Lung (tissue), 12 donors: ENCODE measurements around the gene VASH1. TPM values are rescaled to one million over a fixed set of nuclear protein-coding genes. Genes with fewer than 3 reads are reported as not detected.

ENCODE experiments used
- ATAC-seq: fragments of 200-7000 bp; cut with Tn5 transposase; one replicate; pipeline ENCODE4 v1.9.1; 2020; ENCODE audit warnings: moderate number of reproducible peaks; ENCODE audit not compliant: insufficient read depth, low FRiP score
- DNase-seq, 3 donors: peaks; one replicate each; pipeline ENCODE4 v3.0.0-alpha.2; 2013 to 2017
- H3K27ac ChIP-seq, 2 donors: one replicate each; pipeline ENCODE4 v1.5.1; 2013; ENCODE audit warnings: mild to moderate bottlenecking in 2 of 2, moderate library complexity in 2 of 2, control low read depth in 1 of 2, inconsistent platforms in 1 of 2, low read depth in 1 of 2, low read length in 1 of 2
- H3K27me3 ChIP-seq, 3 donors: one replicate each; pipeline ENCODE4 v1.5.1; 2013; ENCODE audit warnings: low read length in 2 of 3; ENCODE audit not compliant: control insufficient read depth in 3 of 3, insufficient read depth in 3 of 3
- H3K36me3 ChIP-seq, 4 donors: one replicate each; pipeline ENCODE4 v1.5.1; 2013; ENCODE audit warnings: low read length in 4 of 4, mild to moderate bottlenecking in 1 of 4, moderate library complexity in 1 of 4; ENCODE audit not compliant: control insufficient read depth in 4 of 4, insufficient read depth in 4 of 4
- H3K4me1 ChIP-seq, 5 donors: one replicate each; pipeline ENCODE4 v1.5.1; 2013; ENCODE audit warnings: low read length in 5 of 5, mild to moderate bottlenecking in 2 of 5, moderate library complexity in 1 of 5; ENCODE audit not compliant: control insufficient read depth in 5 of 5, insufficient read depth in 5 of 5
- H3K4me3 ChIP-seq: one replicate; pipeline ENCODE4 v1.5.1; 2013; ENCODE audit warnings: mild to moderate bottlenecking, control low read depth, moderate library complexity
- H3K9ac ChIP-seq, 2 donors: one replicate each; pipeline ENCODE4 v1.5.1; 2013; ENCODE audit warnings: low read length in 2 of 2, control low read depth in 1 of 2; ENCODE audit not compliant: insufficient read depth in 1 of 2
- H3K9me3 ChIP-seq, 4 donors: one replicate each; pipeline ENCODE4 v1.5.1; 2013; ENCODE audit warnings: low read length in 3 of 4, mild to moderate bottlenecking in 1 of 4, moderate library complexity in 1 of 4; ENCODE audit not compliant: control insufficient read depth in 4 of 4, insufficient read depth in 3 of 4
- CTCF ChIP-seq: IDR thresholded peaks from 2 replicates; pipeline ENCODE4 v1.5.1; 2012; ENCODE audit warnings: mild to moderate bottlenecking; ENCODE audit errors: control extremely low read depth, extremely low read depth
- WGBS, 2 donors: extraction: QIAGEN DNeasy Blood & Tissue Kit; methylation state at CpG; one replicate each; pipeline ENCODE4 v1.1.7; 2013; 5-methylcytosine and 5-hydroxymethylcytosine counted together
- polyA plus RNA-seq, 2 donors: library from polyadenylated mRNA; stranded (reverse); fragments of 200-250 nt; gene quantifications; one replicate each; pipeline ENCODE4 v1.2.1, GENCODE V29; 2013
- total RNA-seq, 2 donors: library from RNA; depleted of rRNA in 1 of 2; stranded (reverse); fragments of >200 nt in 1 of 2; gene quantifications; one replicate each; pipeline ENCODE4 v1.2.1, GENCODE V29; 2014 to 2021
- donor health status: control.
- donor health status: control.
- donor health status: Bipolar disorder and iron deficiency.
- donor health status: healthy.
- donor health status: DM: yes; HTN: yes; CAD: no.

VASH1 gene
- total and polyA plus RNA-seq, 4 donors = 10.5 to 25.4 (median 18.0) TPM

- Histone ChIP-seq H3K9ac (no peak overlapping the region), H3K36me3 (peaks cover 0 to 5% (median 0%) of the 10 kb centered on the region in 4 donors), H3K4me3 (no peak overlapping the region), H3K4me1 (peaks cover 3 to 40% (median 17%) of the 10 kb centered on the region in 5 donors), H3K27me3 (no peaks in the 10 kb centered on the region), H3K27ac (peak overlapping the region; percentile 51 to 85), H3K9me3 (no peaks in the 10 kb centered on the region)
- no peak for TF ChIP-seq CTCF
- 24 to 31% methylated on average over 14 to 15 of the region's 15 CpGs for WGBS, 2 donors
- ATAC-seq (peak; percentile 80), DNase-seq (peak; percentile 71 to 84 (median 78))
Observed at GRCh38 chr14:76767681-76768656, 6.7 kb downstream of the VASH1 start.

GRCh38 chr14:76768671-76769500 lies 7.6 kb downstream of the VASH1 start:
- no peak for ATAC-seq
- no peaks in the 10 kb centered on the region for H3K9me3 ChIP-seq
- no peaks in the 10 kb centered on the region for H3K27me3 ChIP-seq
- peaks cover 3 to 37% (median 21%) of the 10 kb centered on the region in 5 donors for H3K4me1 ChIP-seq
- no peak for TF ChIP-seq CTCF
- WGBS, 2 donors = 52 to 62% methylated on average over 10 to 11 of the region's 11 CpGs
- peaks cover 0 to 5% (median 0%) of the 10 kb centered on the region in 4 donors for H3K36me3 ChIP-seq
- no peak overlapping the region for H3K4me3 ChIP-seq
- peak overlapping the region; percentile 47 to 85 for H3K27ac ChIP-seq
- no peak overlapping the region for H3K9ac ChIP-seq
- DNase-seq = peak in 1 of 3 donors; percentile 5

GRCh38 chr14:76769636-76770292 lies 8.5 kb downstream of the VASH1 start:
- Histone ChIP-seq H3K27ac (no peak overlapping the region), H3K36me3 (peaks cover 0 to 5% (median 0%) of the 10 kb centered on the region in 4 donors), H3K27me3 (no peaks in the 10 kb centered on the region), H3K4me1 (peaks cover 3 to 35% (median 24%) of the 10 kb centered on the region in 5 donors), H3K9me3 (no peaks in the 10 kb centered on the region), H3K4me3 (no peak overlapping the region), H3K9ac (no peak overlapping the region)
- 88 to 90% methylated on average over 18 of the region's 18 CpGs for WGBS, 2 donors
- ATAC-seq = no peak
- no peak for TF ChIP-seq CTCF
- peak in 1 of 3 donors; percentile 10 for DNase-seq
